Trophoblast cell (in vitro differentiated cells and primary cell): ENCODE measurements around the gene ELK3.

Experiments used
- DNase-seq, 2 donors: peaks; one replicate each; pipeline ENCODE4 v3.0.0-alpha.2; 2016
- H2AFZ ChIP-seq: 2 replicates; pipeline ENCODE4 v1.6.1; 2013; ENCODE audit warnings: low read length, moderate library complexity, mild to moderate bottlenecking; ENCODE audit not compliant: insufficient read depth, poor library complexity
- H2AK5ac ChIP-seq: 2 replicates; pipeline ENCODE4 v1.6.1; 2013; ENCODE audit warnings: mild to moderate bottlenecking, low read length
- H2BK120ac ChIP-seq: 2 replicates; pipeline ENCODE4 v1.6.1; 2013; ENCODE audit warnings: low read length, mild to moderate bottlenecking, moderate library complexity; ENCODE audit not compliant: insufficient read depth, poor library complexity
- H2BK12ac ChIP-seq: 2 replicates; pipeline ENCODE4 v1.6.1; 2013; ENCODE audit warnings: mild to moderate bottlenecking, low read length, moderate library complexity
- H2BK5ac ChIP-seq: 2 replicates; pipeline ENCODE4 v1.6.1; 2013; ENCODE audit warnings: low read length, low read depth, moderate library complexity, mild to moderate bottlenecking; ENCODE audit not compliant: poor library complexity
- H3K14ac ChIP-seq: 2 replicates; pipeline ENCODE4 v1.6.1; 2013; ENCODE audit warnings: mild to moderate bottlenecking, low read length
- H3K18ac ChIP-seq: 2 replicates; pipeline ENCODE4 v1.6.1; 2013; ENCODE audit warnings: mild to moderate bottlenecking, low read length
- H3K23ac ChIP-seq: 2 replicates; pipeline ENCODE4 v1.6.1; 2013; ENCODE audit warnings: low read length
- H3K27ac ChIP-seq: 2 replicates; pipeline ENCODE4 v1.5.1; 2013; ENCODE audit warnings: low read depth, mild to moderate bottlenecking, inconsistent platforms, low read length, moderate library complexity
- H3K27me3 ChIP-seq: 2 replicates; pipeline ENCODE4 v1.6.1; 2013; ENCODE audit warnings: inconsistent platforms, mild to moderate bottlenecking, low read length, moderate library complexity; ENCODE audit not compliant: insufficient read depth
- H3K36me3 ChIP-seq, 2 experiments: 1 replicate in 1 of 2; 2 replicates in 1 of 2; pipeline ENCODE4 v1.6.1; 2013; ENCODE audit warnings: low read length in 2 of 2, mild to moderate bottlenecking in 2 of 2, moderate library complexity in 1 of 2; ENCODE audit not compliant: insufficient read depth in 2 of 2, control insufficient read depth in 1 of 2
- H3K4ac ChIP-seq: 2 replicates; pipeline ENCODE4 v1.6.1; 2013; ENCODE audit warnings: low read depth, mild to moderate bottlenecking, low read length, moderate library complexity
- H3K4me1 ChIP-seq, 2 experiments: 1 replicate in 1 of 2; 2 replicates in 1 of 2; pipeline ENCODE4 v1.6.1; 2013; ENCODE audit warnings: low read length in 2 of 2, mild to moderate bottlenecking in 2 of 2, moderate library complexity in 1 of 2; ENCODE audit not compliant: insufficient read depth in 2 of 2, control insufficient read depth in 1 of 2
- H3K4me2 ChIP-seq: 2 replicates; pipeline ENCODE4 v1.6.1; 2013; ENCODE audit warnings: inconsistent platforms, mild to moderate bottlenecking, low read length, moderate library complexity
- H3K4me3 ChIP-seq: 2 replicates; pipeline ENCODE4 v1.5.1; 2013; ENCODE audit warnings: mild to moderate bottlenecking, low read depth, low read length, inconsistent platforms
- H3K79me1 ChIP-seq: one replicate; pipeline ENCODE4 v1.6.1; 2013; ENCODE audit warnings: low read length
- H3K79me2 ChIP-seq: 2 replicates; pipeline ENCODE4 v1.6.1; 2013; ENCODE audit warnings: low read length, mild to moderate bottlenecking; ENCODE audit not compliant: control insufficient read depth, insufficient read depth, poor library complexity
- H3K9ac ChIP-seq: 2 replicates; pipeline ENCODE4 v1.6.1; 2013; ENCODE audit warnings: mild to moderate bottlenecking, low read length
- H3K9me3 ChIP-seq: 2 replicates; pipeline ENCODE4 v1.6.1; 2013; ENCODE audit warnings: low read depth, mild to moderate bottlenecking, control low read depth, inconsistent platforms, low read length; ENCODE audit not compliant: insufficient read depth
- H4K12ac ChIP-seq: 2 replicates; pipeline ENCODE4 v1.6.1; 2013; ENCODE audit warnings: low read depth, mild to moderate bottlenecking, low read length, moderate library complexity
- H4K8ac ChIP-seq: 2 replicates; pipeline ENCODE4 v1.6.1; 2013; ENCODE audit warnings: low read depth, mild to moderate bottlenecking, low read length, moderate library complexity
- H4K91ac ChIP-seq: one replicate; pipeline ENCODE4 v1.6.1; 2013; ENCODE audit warnings: low read depth, mild to moderate bottlenecking, low read length, moderate library complexity
- WGBS: extraction: QIAGEN DNeasy Blood & Tissue Kit; methylation state at CpG from one replicate; pipeline ENCODE4 v1.1.7; 2013; ENCODE audit warnings: missing lambda C conversion rate; ENCODE audit not compliant: insufficient read length, insufficient coverage; ENCODE audit errors: extremely low coverage; 5-methylcytosine and 5-hydroxymethylcytosine counted together

ELK3 gene

DNA sequence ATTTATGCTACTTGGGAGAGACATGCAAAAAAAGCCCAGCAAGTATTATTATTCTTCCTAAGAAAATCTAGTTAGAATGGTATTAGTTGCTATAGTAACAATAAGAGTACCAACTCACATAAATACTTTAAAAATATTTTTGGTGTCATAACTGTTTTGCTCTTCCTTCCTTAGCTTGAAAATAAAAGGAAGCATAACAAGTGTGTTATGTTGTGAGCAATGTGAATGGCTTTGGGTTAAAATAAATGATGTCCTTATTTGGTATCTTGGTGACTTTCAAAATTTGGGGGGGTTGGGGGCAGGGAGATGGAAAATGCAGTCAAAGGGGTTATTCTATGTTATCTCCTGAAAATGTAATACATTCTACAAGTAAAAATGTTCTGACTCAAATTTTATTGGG lies 91.0 kb downstream of the ELK3 start:
- Histone ChIP-seq H3K4me2 (no peak overlapping the region), H3K18ac (no peak overlapping the region), H4K8ac (no peak overlapping the region), H3K27ac (no peak overlapping the region), H3K23ac (no peak overlapping the region), H3K14ac (no peak overlapping the region), H2BK12ac (no peak overlapping the region), H3K9ac (no peak overlapping the region), H3K4ac (no peak overlapping the region), H3K79me1 (no peaks in the 10 kb centered on the region), H3K27me3 (no peaks in the 10 kb centered on the region), H3K9me3 (no peaks in the 10 kb centered on the region), H2AK5ac (no peak overlapping the region), H4K12ac (no peak overlapping the region), H2BK5ac (no peak overlapping the region), H2BK120ac (no peak overlapping the region), H4K91ac (no peak overlapping the region), H3K36me3 (peaks cover 8 to 13% of the 10 kb centered on the region in 2 experiments), H3K4me3 (no peak overlapping the region), H2AFZ (no peak overlapping the region), H3K4me1 (no peaks in the 10 kb centered on the region), H3K79me2 (no peaks in the 10 kb centered on the region)
- no peak for DNase-seq

DNA sequence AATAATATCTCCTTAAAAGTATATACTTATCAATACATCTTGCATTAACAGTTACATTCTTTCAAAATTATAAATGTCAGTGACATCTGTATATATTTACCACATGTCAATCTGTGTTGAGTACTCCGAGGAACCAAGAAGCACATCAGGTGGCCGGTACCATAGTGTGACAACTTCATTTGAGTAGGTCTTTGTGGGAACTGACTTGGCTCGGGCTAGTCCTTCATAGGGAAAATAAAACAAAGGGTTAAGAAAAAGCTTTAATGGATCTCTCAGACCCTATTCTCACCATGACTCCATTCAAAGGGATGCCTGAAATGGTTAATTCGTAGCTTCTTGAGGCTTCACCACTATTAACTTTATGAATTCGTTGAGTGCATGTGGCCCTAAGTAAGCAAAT lies 94.9 kb downstream of the ELK3 start:
- no CpG with 5 or more reads among the region's 5 CpGs for WGBS
- H3K79me2 ChIP-seq: no peaks in the 10 kb centered on the region
- no peak overlapping the region for H3K4me3 ChIP-seq
- no peak overlapping the region for H3K9ac ChIP-seq
- no peak overlapping the region for H3K23ac ChIP-seq
- H3K36me3 ChIP-seq: peaks cover 6 to 11% of the 10 kb centered on the region in 2 experiments
- no peak overlapping the region for H2BK120ac ChIP-seq
- H3K79me1 ChIP-seq: no peaks in the 10 kb centered on the region
- no peaks in the 10 kb centered on the region for H3K9me3 ChIP-seq
- H3K27me3 ChIP-seq: no peaks in the 10 kb centered on the region
- H3K4me2 ChIP-seq: no peak overlapping the region
- DNase-seq: no peak
- H3K27ac ChIP-seq: no peak overlapping the region
- H4K8ac ChIP-seq: no peak overlapping the region
- no peak overlapping the region for H2AK5ac ChIP-seq
- H2BK12ac ChIP-seq: no peak overlapping the region
- H4K12ac ChIP-seq: no peak overlapping the region
- no peak overlapping the region for H2AFZ ChIP-seq
- H4K91ac ChIP-seq: no peak overlapping the region
- no peaks in the 10 kb centered on the region for H3K4me1 ChIP-seq
- no peak overlapping the region for H3K18ac ChIP-seq
- no peak overlapping the region for H2BK5ac ChIP-seq
- no peak overlapping the region for H3K4ac ChIP-seq
- no peak overlapping the region for H3K14ac ChIP-seq

DNA sequence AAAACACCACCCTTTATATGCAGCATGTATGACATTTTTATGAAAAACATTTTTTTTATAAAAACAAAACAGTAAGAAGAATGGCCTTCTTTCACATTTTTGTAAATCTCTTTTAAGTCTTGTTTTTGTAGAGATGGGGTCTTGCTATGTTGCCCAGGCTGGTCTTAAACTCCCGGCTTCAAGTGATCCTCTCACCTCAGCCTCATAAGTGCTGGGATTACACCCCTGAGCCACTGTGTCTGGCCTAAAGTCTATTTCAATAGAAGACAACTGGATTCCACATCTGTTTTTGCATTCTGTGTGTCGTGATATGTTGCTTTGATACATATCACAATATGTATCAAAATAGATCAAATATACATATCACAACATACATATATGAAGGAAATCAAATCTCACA lies 98.9 kb downstream of the ELK3 start:
- H3K18ac ChIP-seq: no peak overlapping the region
- H3K4ac ChIP-seq: no peak overlapping the region
- H2BK120ac ChIP-seq: no peak overlapping the region
- H3K4me1 ChIP-seq: no peaks in the 10 kb centered on the region
- no CpG with 5 or more reads among the region's 2 CpGs for WGBS
- H3K36me3 ChIP-seq: peaks cover 1 to 6% of the 10 kb centered on the region in 2 experiments
- H4K12ac ChIP-seq: no peak overlapping the region
- no peak overlapping the region for H3K4me3 ChIP-seq
- H2AK5ac ChIP-seq: no peak overlapping the region
- no peak overlapping the region for H2BK12ac ChIP-seq
- no peak overlapping the region for H3K4me2 ChIP-seq
- H2BK5ac ChIP-seq: no peak overlapping the region
- H3K9ac ChIP-seq: no peak overlapping the region
- no peak overlapping the region for H4K91ac ChIP-seq
- no peak for DNase-seq
- no peaks in the 10 kb centered on the region for H3K27me3 ChIP-seq
- H3K14ac ChIP-seq: no peak overlapping the region
- no peak overlapping the region for H3K27ac ChIP-seq
- no peaks in the 10 kb centered on the region for H3K79me2 ChIP-seq
- no peaks in the 10 kb centered on the region for H3K79me1 ChIP-seq
- no peak overlapping the region for H4K8ac ChIP-seq
- no peaks in the 10 kb centered on the region for H3K9me3 ChIP-seq
- H2AFZ ChIP-seq: no peak overlapping the region
- H3K23ac ChIP-seq: no peak overlapping the region

DNA sequence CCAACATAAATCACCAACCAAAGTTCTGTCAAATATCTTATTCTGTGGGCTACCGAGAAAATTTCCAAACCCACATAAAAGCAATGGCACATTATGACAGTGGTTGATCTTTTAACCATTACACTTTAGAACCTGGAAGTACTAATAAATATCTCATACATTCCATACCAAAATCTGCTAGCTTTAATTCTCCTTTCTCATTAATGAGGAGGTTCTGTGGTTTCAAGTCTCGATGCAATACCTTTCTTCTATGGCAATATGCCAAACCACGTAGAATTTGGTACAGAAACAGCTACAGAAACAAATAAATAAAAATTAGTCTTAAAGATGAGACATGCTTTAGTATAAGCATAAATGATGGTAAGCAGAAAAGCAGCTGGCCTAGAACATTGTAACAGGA lies 100.7 kb downstream of the ELK3 start:
- Histone ChIP-seq H2AFZ (no peak overlapping the region), H3K79me2 (no peaks in the 10 kb centered on the region), H2BK5ac (no peak overlapping the region), H3K4me3 (no peak overlapping the region), H3K27ac (no peak overlapping the region), H3K27me3 (no peaks in the 10 kb centered on the region), H4K12ac (no peak overlapping the region), H3K23ac (no peak overlapping the region), H3K18ac (no peak overlapping the region), H3K14ac (no peak overlapping the region), H3K4me2 (no peak overlapping the region), H2BK120ac (no peak overlapping the region), H3K4me1 (no peaks in the 10 kb centered on the region), H2AK5ac (no peak overlapping the region), H3K9me3 (no peaks in the 10 kb centered on the region), H2BK12ac (no peak overlapping the region), H3K4ac (no peak overlapping the region), H4K91ac (no peak overlapping the region), H3K79me1 (no peaks in the 10 kb centered on the region), H4K8ac (no peak overlapping the region), H3K9ac (no peak overlapping the region), H3K36me3 (peaks cover 0 to 10% of the 10 kb centered on the region in 2 experiments)
- DNase-seq: no peak
- no CpG with 5 or more reads among the region's 3 CpGs for WGBS
